Adrenal gland (tissue), 5 donors: ENCODE data around the gene SAGE1.

Experiments
- POLR2A ChIP-seq, 2 donors: fragments of 450-650 bp; IDR thresholded peaks; one replicate each; pipeline ENCODE4 v1.6.1; 2017; ENCODE audit warnings: antibody characterized with exemption in 2 of 2, mild to moderate bottlenecking in 2 of 2, moderate library complexity in 1 of 2
- TF ChIP-seq, protein P1 (sequence below), 6 experiments: fragments of 450-650 bp in 4 of 6; fragments of 200-600 bp in 2 of 6; sonication (generic) in 1 of 6; IDR thresholded peaks; 1 replicate in 5 of 6; 2 replicates in 1 of 6; pipeline versions ENCODE4 v1.5.1 to v1.8.0; 2016 to 2021; ENCODE audit warnings: antibody characterized with exemption in 6 of 6, mild to moderate bottlenecking in 2 of 6, moderate library complexity in 1 of 6
- donor health status: DM: no; HTN: no; CAD: no.

GRCh38 chrX:135944486-135944885 lies 51.0 kb downstream of the SAGE1 start:
- TF ChIP-seq, protein P1, sequence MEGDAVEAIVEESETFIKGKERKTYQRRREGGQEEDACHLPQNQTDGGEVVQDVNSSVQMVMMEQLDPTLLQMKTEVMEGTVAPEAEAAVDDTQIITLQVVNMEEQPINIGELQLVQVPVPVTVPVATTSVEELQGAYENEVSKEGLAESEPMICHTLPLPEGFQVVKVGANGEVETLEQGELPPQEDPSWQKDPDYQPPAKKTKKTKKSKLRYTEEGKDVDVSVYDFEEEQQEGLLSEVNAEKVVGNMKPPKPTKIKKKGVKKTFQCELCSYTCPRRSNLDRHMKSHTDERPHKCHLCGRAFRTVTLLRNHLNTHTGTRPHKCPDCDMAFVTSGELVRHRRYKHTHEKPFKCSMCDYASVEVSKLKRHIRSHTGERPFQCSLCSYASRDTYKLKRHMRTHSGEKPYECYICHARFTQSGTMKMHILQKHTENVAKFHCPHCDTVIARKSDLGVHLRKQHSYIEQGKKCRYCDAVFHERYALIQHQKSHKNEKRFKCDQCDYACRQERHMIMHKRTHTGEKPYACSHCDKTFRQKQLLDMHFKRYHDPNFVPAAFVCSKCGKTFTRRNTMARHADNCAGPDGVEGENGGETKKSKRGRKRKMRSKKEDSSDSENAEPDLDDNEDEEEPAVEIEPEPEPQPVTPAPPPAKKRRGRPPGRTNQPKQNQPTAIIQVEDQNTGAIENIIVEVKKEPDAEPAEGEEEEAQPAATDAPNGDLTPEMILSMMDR (IDR thresholded peaks at IDR 0.05): no peak
- no peak for TF ChIP-seq POLR2A (IDR thresholded peaks at IDR 0.05)
